Uterus (tissue), 4 donors: ENCODE results near the gene CCDC127. TPM values are rescaled to one million over a fixed set of nuclear protein-coding genes. Genes with fewer than 3 reads are reported as not detected.

Experiments
- DNase-seq, 2 donors: peaks; one replicate each; pipeline ENCODE4 v3.0.0-alpha.2; 2019 to 2020
- H3K27ac ChIP-seq, 2 donors: fragments of 200-600 bp; sonication (generic); 1 replicate in 1 of 2; 2 replicates in 1 of 2; pipeline ENCODE4 v1.5.1; 2016 to 2018
- H3K27me3 ChIP-seq, 2 donors: fragments of 200-600 bp; sonication (generic); one replicate each; pipeline ENCODE4 v1.5.1; 2018 to 2019; ENCODE audit warnings: control low read depth in 1 of 2
- H3K36me3 ChIP-seq, 2 donors: fragments of 200-600 bp; sonication (generic); one replicate each; pipeline ENCODE4 v1.5.1; 2019; ENCODE audit warnings: control low read depth in 1 of 2
- H3K4me1 ChIP-seq, 2 donors: fragments of 200-600 bp; sonication (generic); one replicate each; pipeline ENCODE4 v1.5.1; 2018 to 2019; ENCODE audit warnings: control low read depth in 1 of 2
- H3K4me3 ChIP-seq, 2 donors: fragments of 200-600 bp; sonication (generic); 1 replicate in 1 of 2; 2 replicates in 1 of 2; pipeline ENCODE4 v1.5.1; 2018 to 2019; ENCODE audit warnings: mild to moderate bottlenecking in 1 of 2
- H3K9me3 ChIP-seq, 2 donors: fragments of 200-600 bp; sonication (generic); one replicate each; pipeline ENCODE4 v1.5.1; 2019; ENCODE audit warnings: control low read depth in 1 of 2
- CTCF ChIP-seq, 4 experiments: fragments of 200-600 bp in 2 of 4; fragments of 450-650 bp in 2 of 4; sonication (generic) in 2 of 4; IDR thresholded peaks; one replicate each; pipeline ENCODE4 v1.5.1; 2016 to 2019; ENCODE audit warnings: antibody characterized with exemption in 4 of 4, mild to moderate bottlenecking in 2 of 4, moderate library complexity in 1 of 4
- POLR2A ChIP-seq, 2 donors: fragments of 450-650 bp; IDR thresholded peaks; one replicate each; pipeline ENCODE4 v1.6.1; 2016; ENCODE audit warnings: antibody characterized with exemption in 2 of 2, mild to moderate bottlenecking in 1 of 2, moderate library complexity in 1 of 2
- intact Hi-C: fragments of 100-400 bp; cut with DNase I; formaldehyde crosslinking; loops from one replicate; pipeline ENCODE4 v1.15.1; 2023; ENCODE audit warnings: low total_unique reads
- total RNA-seq, 4 donors: library from RNA; depleted of rRNA in 3 of 4; stranded (reverse); fragments of >200 nt in 3 of 4; gene quantifications; one replicate each; pipeline versions ENCODE4 v1.1.0 to v1.2.4, GENCODE V29; 2014 to 2023
- donor health status: DM: yes; HTN: yes; CAD: no.

The CCDC127 gene
- total RNA-seq, 4 donors from 2014 or later: 2.6 to 10.2 (median 6.0) TPM

GRCh38 chr5:194603-195209, 23.2 kb downstream of the CCDC127 start:
- DNase-seq: no peak
- Histone ChIP-seq H3K36me3 (no peaks in the 10 kb centered on the region), H3K9me3 (no peaks in the 10 kb centered on the region), H3K27me3 (no peaks in the 10 kb centered on the region), H3K4me3 (no peak overlapping the region), H3K27ac (no peak overlapping the region), H3K4me1 (no peaks in the 10 kb centered on the region)
- TF ChIP-seq POLR2A (IDR thresholded peaks at IDR 0.05) (no peak), CTCF (IDR thresholded peaks at IDR 0.05) (no peak)
- intact Hi-C loops: no loop called here

DNA sequence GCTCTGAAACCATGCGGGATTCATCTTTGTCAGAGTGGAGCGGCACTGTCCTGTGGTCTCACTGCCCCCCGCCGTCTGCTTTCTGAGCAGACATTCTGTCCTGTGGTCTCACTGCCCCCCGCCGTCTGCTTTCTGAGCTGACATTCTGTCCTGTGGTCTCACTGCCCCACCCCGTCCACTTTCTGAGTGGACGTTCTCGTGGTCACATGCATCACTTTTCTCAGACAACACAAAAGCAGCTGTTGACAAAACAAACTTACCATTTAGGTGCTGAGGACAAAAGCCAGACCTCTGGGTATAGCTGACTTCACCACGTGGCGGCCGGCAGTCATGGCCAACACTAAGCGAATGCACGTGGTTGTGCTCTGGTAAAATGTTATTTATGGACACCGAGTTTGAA, 23.9 kb downstream of the CCDC127 start:
- no peaks in the 10 kb centered on the region for H3K36me3 ChIP-seq
- H3K27ac ChIP-seq: no peak overlapping the region
- no peaks in the 10 kb centered on the region for H3K9me3 ChIP-seq
- no peak for TF ChIP-seq POLR2A (IDR thresholded peaks at IDR 0.05)
- TF ChIP-seq CTCF (IDR thresholded peaks at IDR 0.05): no peak
- H3K27me3 ChIP-seq: no peaks in the 10 kb centered on the region
- H3K4me3 ChIP-seq: no peak overlapping the region
- intact Hi-C loops: no loop called here
- DNase-seq: no peak
- no peaks in the 10 kb centered on the region for H3K4me1 ChIP-seq

GRCh38 chr5:192970-193831, 24.8 kb downstream of the CCDC127 start:
- no peak overlapping the region for H3K27ac ChIP-seq
- no peak for TF ChIP-seq POLR2A (IDR thresholded peaks at IDR 0.05)
- TF ChIP-seq CTCF (IDR thresholded peaks at IDR 0.05): no peak
- no peak for DNase-seq

GRCh38 chr5:192691-192969, 25.3 kb downstream of the CCDC127 start:
- Histone ChIP-seq H3K4me3 (no peak overlapping the region), H3K27ac (no peak overlapping the region), H3K27me3 (no peaks in the 10 kb centered on the region), H3K4me1 (peaks cover 0 to 4% of the 10 kb centered on the region in 2 donors), H3K9me3 (no peaks in the 10 kb centered on the region), H3K36me3 (no peaks in the 10 kb centered on the region)
- DNase-seq: no peak
- intact Hi-C loops: no loop called here
- TF ChIP-seq CTCF (IDR thresholded peaks at IDR 0.05) (no peak), POLR2A (IDR thresholded peaks at IDR 0.05) (no peak)

More at GRCh38 chr5:192970-193831, 24.8 kb downstream of the CCDC127 start:
- Histone ChIP-seq H3K4me1 (peaks cover 0 to under 1% of the 10 kb centered on the region in 2 donors), H3K36me3 (no peaks in the 10 kb centered on the region), H3K27me3 (no peaks in the 10 kb centered on the region), H3K9me3 (no peaks in the 10 kb centered on the region), H3K4me3 (no peak overlapping the region)
- intact Hi-C loops: no loop called here

DNA sequence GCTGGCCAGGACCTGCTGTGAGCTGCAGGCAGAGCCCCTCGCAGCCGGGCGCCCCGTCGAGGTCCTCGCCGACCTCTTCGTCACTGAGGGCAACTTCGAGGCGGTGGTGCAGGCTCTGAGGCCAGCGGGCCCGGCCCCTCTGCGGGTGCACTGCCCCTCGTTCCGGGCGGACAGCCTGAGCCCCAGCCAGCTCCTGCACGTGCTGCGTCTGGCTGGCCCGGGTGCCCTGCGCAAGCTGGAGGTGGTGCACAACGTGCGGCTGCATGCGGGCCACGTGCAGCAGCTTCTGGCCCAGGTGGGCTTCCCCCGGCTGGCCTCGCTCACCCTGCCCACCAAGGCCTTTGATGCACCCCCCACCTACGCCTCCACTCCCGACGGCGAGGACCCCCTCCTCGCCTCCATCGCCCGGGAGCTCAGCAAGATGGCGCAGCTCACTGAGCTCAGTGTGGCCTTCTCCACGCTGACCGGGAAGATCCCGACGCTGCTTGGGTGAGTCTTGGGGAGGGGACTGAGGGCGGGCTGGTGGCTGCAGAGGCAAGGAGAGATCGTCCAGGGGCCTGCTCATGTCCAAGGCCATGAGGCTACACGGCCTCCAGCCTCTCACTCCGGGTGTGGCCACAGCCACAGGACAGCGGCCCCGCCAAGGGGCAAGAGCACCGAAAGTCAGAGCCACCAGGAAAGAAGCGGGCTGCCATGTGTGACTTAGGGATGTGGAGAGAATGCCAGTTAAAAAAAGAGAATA, 25.8 kb downstream of the CCDC127 start:
- intact Hi-C loops: no loop called here
- Histone ChIP-seq H3K4me1 (peaks cover 0 to 4% of the 10 kb centered on the region in 2 donors), H3K27ac (no peak overlapping the region), H3K36me3 (no peaks in the 10 kb centered on the region), H3K27me3 (no peaks in the 10 kb centered on the region), H3K9me3 (no peaks in the 10 kb centered on the region), H3K4me3 (no peak overlapping the region)
- DNase-seq: no peak
- no peak for TF ChIP-seq CTCF (IDR thresholded peaks at IDR 0.05)
- no peak for TF ChIP-seq POLR2A (IDR thresholded peaks at IDR 0.05)
